Activated T-helper 1 cell treated with anti-CD3 and anti-CD28 coated beads, Interleukin-2, amount 50 U/mL, for 16 hours (primary cell): ENCODE measurements around the gene TMEM120A.

Experiments
- DNase-seq, 2 donors: peaks; one replicate each; pipeline ENCODE4 v3.0.0-alpha.2; 2020; ENCODE audit warnings: low read depth in 1 of 2, low spot score in 1 of 2

TMEM120A gene

DNA sequence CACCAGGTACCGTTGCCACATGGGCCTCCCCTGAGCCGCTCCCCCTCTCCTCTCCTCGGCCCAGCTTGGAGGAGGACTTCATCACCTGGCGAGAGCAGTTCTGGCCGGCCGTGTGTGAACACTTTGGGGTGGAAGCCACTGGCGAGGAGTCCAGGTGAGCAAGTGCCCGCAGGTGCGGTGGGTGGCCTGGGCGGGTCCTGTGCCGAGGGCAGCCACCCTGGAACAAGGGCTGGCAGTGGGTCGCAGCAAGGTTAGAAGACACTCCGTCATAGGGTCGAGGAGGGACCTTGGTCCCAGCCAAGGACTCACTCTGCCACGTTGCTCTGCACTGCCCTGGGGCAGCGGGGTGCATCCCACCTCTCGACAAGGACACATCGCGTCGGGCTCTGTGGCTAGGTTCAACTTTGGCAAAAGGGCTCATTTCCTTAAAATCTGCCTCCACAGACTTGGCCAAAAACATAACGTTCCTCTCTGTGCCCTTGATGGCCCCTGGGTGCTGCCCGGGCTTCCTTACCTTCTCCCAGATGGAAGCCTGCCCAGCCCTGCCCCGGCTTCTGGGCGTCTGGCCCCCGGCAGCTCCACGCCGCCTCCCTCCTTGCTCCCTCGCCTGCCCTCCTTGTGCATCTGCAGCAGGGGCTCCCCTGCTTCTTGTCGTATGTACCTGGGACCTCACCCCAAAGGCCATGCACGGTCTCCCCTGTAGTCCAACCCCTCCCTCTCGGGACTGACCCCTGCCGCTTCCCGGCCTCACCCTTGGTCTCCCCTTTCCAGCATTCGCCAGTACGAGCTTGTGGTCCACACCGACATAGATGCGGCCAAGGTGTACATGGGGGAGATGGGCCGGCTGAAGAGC is 12.7 kb downstream of the TMEM120A start:
- no peak for DNase-seq

DNA sequence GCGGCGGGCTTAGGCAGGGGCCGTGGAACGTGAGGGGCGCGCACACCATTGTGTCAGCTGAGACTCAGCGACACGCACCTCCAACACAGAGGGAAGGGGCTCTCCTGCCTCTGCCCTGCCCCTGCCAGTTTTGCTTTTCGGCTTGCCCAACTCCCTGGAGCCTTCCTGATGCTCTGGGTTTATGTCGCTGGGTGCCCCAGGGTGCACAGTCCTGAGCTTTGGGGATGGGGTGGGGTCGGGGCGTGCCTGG is 13.3 kb downstream of the TMEM120A start:
- no peak for DNase-seq

DNA sequence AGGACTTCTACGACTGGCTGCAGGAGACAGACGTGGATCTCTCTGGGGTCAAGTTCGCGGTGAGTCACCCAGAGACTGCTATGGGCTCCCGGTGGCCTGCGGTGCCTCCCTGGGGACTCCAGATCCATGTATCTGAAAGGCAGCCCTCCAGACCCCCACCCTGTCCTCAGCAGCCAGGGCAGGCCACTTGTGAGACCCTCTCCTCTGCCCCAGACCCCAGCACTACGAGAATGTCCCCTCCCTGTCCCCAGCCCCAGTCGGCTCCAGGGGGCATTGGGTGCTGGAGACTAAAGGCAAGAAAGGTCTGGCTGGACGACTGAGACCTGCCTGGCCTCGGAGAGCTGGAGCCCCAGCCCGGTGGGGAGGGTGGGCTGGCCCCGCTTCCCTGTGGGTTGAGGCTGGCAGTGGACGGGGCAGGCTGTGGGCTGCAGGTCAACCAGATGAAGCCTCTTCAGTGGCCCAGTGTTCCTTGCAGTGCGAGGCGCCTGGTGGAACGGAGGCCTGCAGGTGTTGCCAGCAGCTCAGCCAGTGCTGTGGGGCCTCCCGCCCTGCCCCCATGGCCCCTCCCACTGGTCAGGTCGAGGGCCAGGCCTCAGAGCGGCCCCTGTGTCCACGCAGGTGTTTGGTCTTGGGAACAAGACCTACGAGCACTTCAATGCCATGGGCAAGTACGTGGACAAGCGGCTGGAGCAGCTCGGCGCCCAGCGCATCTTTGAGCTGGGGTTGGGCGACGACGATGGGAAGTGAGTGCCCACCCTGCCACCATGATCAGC is 13.8 kb downstream of the TMEM120A start:
- DNase-seq: no peak

DNA sequence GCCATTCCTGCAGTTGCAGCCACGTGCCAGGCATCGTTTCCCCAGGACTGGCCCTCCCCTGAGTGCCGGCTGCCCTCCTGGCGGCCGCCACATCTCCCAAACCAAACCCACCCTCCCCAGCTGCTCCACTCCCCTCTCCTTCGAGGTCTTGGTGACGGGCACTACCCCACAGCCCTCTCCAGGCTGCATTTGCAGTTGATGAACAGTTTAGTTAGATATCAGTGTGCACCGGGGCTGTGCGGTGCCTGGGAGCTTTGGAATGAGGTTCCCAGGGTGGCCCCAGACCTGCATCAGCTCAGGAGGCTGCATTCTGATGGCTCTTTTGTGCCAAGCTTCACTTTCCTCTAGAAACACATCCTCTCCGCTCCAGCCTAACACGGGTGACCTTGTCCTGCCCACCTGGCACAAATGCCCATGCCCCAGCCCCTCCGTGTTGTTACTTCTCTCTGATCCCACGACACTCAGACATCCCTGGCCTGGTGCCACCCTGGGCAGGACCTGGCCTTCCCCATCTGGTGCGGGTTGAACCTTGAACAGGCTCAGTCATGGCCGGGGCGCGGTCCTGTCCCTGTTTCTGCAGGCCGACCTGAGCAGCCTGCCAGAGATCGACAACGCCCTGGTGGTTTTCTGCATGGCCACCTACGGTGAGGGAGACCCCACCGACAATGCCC is 14.5 kb downstream of the TMEM120A start:
- DNase-seq: no peak

DNA sequence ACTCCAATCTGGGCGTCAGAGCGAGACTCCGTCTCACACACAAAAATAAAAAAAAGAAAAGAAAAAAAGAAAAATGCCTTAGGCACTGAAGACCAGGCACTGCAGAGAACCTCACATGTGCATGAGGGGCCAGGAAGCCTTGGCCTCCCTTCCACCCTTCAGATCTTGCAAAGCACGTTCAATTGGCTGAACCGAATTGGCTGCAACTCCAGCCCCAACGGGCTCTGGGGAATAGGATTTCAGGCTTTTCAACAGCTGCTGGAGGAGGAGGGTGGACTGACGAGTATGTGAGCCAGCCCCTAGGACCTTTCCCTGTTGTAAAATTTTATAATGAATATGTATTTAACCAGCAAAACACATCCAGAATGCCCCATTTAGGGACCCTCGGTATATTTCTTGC is 16.7 kb downstream of the TMEM120A start:
- DNase-seq: no peak

DNA sequence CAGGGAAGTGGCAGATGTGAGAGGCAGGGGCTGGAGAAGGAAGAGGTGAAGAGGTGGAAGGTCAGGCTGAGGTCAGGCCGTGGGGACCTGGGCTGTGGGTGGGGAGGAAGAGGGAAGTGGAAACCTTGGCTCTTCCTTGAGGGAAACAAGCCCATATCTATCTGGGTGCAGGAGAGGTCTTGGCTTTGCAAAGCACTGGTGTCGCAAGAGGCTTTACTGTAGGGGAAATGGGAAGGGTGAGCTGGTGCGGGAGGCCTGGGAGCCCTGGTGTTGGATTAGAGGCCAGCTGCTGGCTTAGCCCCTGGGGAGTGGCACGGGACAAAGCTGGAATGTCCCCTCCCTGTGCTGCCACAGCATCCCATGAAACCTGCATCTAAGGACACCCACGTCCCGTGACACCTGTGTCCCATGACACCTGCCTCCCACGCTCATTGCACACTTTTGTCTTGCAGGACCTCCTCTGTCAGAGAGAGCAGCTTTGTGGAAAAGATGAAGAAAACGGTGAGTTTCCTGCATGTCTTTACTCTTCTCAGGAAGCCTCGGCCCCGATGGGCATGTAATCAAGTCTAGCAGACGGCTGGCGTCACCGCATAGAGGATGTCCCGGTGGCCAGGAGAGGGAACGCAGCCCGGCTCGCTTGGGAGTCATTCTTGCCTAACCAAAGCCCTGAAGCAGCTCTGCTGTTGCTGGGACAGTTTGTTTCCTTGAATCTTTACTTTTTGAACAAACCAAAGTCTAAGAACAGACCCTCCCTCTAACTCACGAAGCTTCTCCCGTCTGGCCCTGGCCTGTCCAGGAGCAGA is 22.2 kb downstream of the TMEM120A start:
- no peak for DNase-seq

DNA sequence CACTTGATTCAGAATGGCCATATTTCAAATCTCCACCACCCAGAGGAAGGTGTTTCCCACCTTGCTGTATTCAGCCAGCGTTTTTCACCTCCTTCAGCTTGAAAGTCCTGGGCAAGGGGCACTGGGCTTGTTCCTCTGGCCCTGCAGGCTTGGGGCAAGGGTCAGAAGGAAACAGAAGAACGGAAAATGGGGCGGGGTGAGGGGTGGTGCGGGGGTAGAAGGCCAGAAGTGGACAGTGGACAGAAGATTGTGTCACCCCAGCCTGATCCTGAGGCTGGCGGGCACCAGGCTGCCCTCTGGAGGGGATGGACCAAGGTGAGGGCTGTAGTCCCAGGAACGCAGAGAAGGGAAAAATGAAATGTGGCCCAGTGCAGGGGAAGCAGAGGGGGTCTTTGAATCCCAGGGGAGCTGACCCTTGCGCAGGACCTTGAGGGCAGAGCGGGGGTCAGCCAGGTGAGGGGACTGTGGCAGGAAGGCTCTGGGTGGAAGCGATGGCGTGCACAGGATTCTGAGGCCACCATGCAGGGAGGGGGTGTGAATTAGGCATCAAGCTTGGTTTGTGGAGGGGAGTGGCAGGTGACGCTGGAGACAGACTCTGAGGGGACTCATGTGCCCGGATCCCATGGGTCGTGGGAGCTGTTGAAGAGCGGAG is 23.0 kb downstream of the TMEM120A start:
- DNase-seq: no peak

DNA sequence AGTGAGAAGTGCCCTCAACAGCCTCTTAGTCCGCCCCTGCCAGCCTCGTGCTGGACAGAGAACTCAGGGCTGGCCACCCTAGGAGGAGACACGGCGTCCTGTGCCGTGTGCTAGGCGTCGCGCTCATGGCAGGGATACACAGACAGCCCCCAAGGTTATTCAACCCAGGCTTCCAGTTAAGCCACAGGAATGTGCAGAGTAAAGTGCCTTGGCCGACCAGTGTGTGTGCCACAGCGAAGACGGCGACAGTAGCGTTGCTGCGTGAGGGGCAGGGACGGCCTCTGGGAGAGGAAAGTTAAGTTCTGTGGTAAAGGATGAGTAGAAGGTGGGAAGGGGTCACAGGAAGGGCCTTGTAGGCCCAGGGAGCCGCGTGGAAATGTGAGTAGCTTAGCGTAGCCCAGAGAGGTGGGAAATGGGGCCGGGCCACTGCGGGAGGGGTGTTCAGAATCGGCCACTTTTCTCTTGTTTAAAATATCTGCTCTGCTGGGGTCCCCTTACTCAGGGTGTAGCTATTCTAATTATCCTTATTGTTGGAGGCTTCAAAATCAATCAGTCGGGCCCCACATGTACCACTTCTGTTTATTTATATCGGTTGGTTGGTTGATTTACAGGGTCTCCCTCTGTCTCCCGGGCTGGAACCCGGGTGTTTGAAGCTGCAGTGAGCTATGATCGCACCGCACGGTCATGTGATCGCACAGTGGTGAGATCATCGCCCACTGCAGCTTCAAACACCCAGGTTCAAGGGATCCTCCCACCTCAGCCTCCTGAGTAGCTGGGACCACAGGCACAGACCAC is 24.5 kb downstream of the TMEM120A start:
- DNase-seq: no peak

DNA sequence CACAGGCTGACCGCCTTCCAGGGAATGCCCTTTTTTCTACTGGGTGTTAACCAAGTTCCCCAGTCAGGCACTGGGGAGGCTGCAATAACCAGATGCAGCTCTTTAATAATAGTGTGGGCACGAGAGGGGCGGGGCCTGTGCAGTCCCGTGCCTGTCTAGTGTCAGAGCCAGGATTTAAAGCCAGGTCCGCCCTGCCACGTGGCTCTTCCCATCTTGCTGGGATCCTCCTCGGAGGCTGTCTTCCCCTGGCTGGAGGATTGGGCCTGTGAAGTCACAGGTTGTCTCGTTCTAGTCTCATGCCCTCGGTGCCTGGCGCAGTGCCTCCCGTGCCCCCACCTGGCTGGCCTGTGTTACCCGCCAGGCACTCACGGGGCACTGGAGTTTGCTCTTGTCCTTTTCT is 25.2 kb downstream of the TMEM120A start:
- no peak for DNase-seq

DNA sequence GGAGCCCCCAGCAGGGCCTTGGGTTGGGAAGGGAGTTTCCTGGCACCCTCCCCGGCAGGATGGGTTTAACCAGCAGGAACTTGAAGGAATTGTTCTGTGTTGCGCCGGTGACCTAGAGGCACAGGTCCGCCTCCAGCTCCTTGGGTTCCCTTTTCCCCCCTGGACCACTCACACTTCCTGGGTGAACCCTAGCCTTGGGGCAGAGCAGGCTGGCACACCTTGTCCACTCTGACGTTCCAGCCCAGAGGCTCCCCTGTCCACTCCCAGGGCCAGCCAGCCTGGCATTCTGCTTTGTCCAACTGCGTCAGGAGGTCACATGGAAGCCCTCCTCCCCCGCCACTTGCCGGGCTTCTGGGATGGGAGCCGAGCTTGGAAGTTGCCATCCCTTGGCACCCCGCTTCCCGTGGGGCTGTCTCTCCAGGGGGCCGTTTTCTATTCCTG is 25.8 kb downstream of the TMEM120A start:
- DNase-seq: no peak

DNA sequence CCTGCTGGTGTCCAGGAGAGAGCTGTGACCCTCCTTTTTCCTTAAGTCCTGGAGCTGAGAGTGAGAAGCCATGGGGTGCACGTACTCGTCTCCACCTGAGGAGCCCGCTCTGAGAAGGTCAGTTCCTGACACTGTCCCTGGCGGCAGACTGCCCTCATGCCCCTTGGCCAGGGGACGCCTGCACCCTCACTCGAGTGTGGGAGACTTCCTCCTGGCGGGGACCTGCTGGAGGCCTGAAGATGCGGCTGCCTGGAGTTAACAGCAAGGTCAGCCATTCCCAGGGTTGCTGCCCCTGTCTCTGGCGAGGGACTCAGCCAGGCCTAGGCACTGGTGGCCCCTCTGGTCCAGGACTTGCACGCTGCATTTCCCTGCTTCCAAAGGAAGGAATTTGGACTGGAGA is 26.4 kb downstream of the TMEM120A start:
- DNase-seq: no peak

DNA sequence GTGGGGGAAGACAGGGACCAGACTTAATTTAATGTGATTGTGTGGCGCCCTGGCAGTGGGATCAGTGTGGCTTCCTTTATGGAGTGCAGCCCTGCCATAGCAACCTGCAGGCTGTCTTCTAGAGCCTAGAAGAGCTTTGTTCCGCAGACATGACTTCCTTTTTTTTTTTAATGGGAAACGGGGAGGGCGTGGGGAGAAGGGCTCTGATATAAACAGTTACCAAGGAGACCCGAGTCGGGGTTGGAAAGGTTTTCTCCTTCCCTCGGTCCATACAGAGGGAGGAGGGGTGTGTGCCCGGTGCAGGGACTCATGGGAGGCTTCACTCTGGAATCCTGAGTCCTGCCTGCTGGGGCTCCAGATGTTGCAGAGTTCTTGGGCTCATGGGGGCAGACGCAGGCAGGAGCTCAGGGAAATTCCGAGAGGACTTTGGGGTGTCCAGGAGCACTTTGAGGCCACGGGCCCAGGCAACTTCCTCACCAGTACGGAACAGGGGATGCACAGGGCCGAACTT is 26.9 kb downstream of the TMEM120A start:
- DNase-seq: no peak

DNA sequence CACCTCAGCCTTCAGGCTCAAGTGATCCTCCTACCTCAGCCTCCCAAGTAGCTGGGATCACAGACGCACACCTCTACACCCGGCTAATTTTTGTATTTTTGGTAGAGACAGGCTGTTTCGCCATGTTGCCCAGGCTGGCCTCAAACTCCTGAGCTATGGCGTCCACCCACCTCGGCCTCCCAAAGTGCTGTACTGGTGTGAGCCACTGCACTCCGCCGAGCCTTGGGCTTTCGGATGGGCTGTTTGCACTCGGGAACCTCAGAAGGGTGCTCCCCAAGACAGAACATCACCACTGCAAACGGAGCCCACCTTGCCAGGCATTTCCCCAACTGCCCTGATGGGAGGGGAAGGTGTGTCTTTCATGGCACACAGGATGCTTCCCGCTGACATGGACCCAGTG is 27.3 kb downstream of the TMEM120A start:
- no peak for DNase-seq

DNA sequence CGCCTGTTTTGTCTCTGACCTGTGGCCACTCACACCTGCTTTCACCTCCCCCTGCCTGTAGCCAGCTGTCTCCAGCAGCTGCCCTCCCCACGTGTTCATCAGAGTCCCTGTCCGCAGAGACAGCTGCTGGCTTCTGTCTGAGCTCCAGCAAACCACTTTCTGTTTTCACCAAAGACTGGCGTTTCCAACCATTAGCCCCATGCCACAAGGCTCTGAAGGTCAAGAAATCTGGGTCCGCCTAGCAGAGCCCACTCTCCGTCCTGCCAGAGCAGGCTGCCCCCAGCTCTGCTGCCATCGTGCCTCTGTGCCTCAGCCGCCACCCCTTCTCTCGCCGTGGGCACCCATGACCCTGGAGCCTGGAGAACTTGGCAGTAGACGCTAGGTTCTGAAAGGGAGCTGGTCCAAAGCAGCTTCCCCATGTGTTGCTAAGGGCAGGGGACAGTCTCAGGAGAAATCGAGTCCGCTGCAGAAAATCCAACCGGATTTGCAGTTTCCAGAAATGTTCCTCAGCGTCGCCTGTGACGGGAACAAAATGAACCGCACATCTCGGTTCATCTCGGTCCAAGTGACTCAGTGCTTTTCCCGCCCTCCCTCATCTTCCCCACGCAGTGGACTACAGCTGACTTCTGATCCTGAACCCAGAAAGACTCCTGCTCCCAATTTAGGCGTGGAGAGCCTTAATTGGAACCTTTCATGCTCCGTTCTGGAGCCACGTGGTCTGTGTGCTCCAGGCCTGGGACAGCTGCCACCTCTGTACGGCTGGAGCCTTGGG is 28.0 kb downstream of the TMEM120A start:
- DNase-seq: no peak

DNA sequence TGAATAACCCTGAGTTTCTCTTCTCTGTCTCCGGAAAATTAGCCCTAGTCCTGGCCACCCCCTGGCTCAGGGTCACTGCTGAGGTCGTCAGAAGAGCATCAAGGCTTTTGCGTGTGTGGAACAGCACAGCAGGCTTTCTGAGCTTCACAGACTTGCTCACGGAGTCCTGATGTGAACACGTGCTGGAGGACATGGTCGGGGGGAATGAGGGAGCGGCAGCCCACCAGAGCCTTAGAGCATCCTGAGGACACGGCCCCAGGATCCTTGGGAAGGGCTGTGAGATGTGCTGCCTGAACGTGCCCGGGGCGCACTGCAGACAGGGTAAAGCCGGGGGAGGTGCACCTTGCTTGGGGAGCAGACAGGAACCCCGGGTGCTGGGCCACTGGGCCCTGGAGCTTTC is 28.8 kb downstream of the TMEM120A start:
- no peak for DNase-seq

DNA sequence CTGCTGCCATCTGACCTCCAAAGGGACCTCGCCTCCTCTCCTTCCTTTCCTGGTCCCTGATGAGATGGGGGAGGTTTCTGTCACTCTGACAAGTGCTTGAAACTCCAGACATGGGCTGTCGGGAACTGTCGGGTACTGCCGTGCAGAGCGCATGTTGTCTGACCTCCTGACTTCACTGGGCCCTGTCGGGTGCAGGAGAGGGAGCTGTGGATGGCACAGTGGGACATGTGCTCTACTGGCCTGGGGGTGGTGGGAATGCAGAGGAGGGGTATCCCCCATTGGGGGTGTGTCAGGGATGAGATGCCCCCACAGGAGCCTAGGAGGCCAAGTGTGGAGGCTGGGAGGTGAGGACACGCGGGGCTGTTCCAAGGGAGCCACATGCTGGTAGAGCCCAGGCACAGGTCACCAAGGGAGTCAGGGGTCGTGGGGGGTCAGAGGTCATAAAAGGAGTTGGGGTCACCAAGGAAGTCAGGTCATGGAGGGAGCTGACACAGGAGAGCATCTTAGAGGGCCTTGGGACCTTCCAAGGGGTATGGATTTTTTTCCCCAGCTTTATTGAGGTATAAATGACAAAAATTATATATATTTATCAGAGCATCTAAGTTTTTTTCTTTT is 30.9 kb downstream of the TMEM120A start:
- no peak for DNase-seq

DNA sequence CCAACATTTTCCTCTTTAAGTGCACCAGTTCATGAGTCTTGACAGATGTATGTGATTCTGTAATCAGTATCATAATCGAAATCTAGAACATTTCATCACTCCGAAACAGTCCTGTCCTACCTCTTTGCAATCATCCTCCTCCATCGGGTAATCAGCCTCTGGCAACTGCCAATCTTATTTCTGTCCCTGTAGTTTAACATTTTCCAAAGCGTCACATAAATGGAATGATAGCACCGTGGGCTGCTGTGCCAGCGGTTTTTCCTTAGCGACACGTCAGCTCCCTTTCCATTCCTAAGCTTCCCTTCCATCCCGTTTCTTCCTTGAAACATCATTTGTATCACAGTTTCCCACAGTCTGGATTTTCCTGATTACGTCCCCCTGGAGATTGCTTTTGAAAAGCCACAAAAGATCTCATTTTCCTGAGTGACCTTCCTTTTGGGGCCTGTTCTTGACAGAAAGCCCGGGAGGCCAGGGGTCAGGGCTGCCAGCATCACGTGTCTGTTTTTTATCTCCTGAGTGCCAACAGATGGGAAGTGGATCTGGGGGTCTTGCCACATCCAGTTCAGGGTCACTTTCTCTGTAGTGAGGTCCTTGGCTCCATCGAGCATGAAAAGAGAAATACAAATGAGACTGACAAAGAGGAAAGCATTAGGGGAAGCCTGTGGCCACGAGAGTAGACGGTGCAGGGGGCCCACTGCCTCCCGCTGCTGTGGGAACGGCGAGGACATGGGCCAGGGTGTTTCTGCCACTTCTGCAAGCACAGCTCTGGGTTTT is 31.6 kb downstream of the TMEM120A start:
- no peak for DNase-seq

DNA sequence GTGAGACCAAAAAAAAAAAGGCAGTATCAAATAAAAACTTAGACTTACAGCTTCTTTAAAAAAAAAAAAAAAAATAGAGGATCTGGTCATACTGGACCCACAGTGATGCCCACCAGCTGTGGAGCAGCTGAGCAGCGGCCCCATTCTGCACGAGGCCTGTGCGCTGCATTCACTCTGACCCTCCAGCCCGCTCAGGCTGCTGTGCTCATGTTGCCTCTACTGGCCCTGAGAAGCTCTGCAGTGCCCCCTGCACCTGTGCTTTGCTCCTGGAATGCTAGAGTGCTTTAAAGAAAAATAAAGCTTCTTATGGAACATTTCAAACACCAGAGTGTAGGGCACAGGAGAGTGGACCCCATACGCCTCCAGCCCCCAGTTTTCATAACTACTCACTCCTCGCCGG is 33.2 kb downstream of the TMEM120A start:
- no peak for DNase-seq
